Transverse colon (tissue), 4 donors: ENCODE measurements around the gene LGI2.

Experiments used
- CTCF ChIP-seq, 5 experiments: fragments of 200-600 bp in 3 of 5; fragments of 450-650 bp in 2 of 5; sonication (generic) in 3 of 5; IDR thresholded peaks; 1 replicate in 2 of 5; 2 replicates in 3 of 5; pipeline ENCODE4 v1.5.1; 2016 to 2017; ENCODE audit warnings: antibody characterized with exemption in 5 of 5, inconsistent platforms in 3 of 5, mild to moderate bottlenecking in 2 of 5, moderate library complexity in 1 of 5
- POLR2A ChIP-seq: fragments of 450-650 bp; IDR thresholded peaks from one replicate; pipeline ENCODE4 v1.6.1; 2016; ENCODE audit warnings: antibody characterized with exemption, mild to moderate bottlenecking, moderate library complexity
- POLR2AphosphoS5 ChIP-seq, 3 donors: sonication (generic); formaldehyde crosslinking; IDR thresholded peaks; one replicate each; pipeline ENCODE4 v1.6.1; 2016; ENCODE audit warnings: antibody characterized with exemption in 3 of 3

GRCh38 chr4:25033526-25033925 lies 2.8 kb upstream of the LGI2 start:
- no peak for TF ChIP-seq CTCF (IDR thresholded peaks at IDR 0.05)
- no peak for TF ChIP-seq POLR2A
- no peak for TF ChIP-seq POLR2AphosphoS5 (IDR thresholded peaks at IDR 0.05)
